ENCODE measurements around the gene TENM4.

GRCh38 chr11:79045018-79045799, 395.6 kb downstream of the TENM4 start:
- TF ChIP-seq CTCF (IDR thresholded peaks at IDR 0.05), result no peak
- no peak for TF ChIP-seq POLR2AphosphoS5 (IDR thresholded peaks at IDR 0.05)
- no peak for TF ChIP-seq POLR2A (IDR thresholded peaks at IDR 0.05)
